Hematopoietic multipotent progenitor cell treated with erythropoietin and hydrocortisone succinate and interleukin-3 and kit ligand, for 4 days (in vitro differentiated cells): ENCODE results near the gene PSME3.
"Not testable (repeated sequence)": the region's sequence is repeated elsewhere in the genome, so short reads cannot be mapped to it uniquely, and the experiment has no call there.

Experiments used
- DNase-seq: peaks from one replicate; pipeline ENCODE4 v3.0.0-alpha.2; 2015

PSME3 gene

DNA sequence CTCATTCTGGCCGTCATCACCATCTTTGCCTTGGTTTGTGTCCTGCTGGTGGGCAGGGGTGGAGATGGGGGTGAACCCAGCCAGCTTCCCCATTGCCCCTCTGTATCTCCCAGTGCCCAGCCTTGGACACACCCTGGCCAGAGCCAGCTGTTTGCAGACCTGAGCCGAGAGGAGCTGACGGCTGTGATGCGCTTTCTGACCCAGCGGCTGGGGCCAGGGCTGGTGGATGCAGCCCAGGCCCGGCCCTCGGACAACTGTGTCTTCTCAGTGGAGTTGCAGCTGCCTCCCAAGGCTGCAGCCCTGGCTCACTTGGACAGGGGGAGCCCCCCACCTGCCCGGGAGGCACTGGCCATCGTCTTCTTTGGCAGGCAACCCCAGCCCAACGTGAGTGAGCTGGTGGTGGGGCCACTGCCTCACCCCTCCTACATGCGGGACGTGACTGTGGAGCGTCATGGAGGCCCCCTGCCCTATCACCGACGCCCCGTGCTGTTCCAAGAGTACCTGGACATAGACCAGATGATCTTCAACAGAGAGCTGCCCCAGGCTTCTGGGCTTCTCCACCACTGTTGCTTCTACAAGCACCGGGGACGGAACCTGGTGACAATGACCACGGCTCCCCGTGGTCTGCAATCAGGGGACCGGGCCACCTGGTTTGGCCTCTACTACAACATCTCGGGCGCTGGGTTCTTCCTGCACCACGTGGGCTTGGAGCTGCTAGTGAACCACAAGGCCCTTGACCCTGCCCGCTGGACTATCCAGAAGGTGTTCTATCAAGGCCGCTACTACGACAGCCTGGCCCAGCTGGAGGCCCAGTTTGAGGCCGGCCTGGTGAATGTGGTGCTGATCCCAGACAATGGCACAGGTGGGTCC lies 18.4 kb downstream of the PSME3 start:
- DNase-seq = not testable (repeated sequence)

GRCh38 chr17:42852351-42852750 lies 19.2 kb downstream of the PSME3 start:
- DNase-seq = no peak

DNA sequence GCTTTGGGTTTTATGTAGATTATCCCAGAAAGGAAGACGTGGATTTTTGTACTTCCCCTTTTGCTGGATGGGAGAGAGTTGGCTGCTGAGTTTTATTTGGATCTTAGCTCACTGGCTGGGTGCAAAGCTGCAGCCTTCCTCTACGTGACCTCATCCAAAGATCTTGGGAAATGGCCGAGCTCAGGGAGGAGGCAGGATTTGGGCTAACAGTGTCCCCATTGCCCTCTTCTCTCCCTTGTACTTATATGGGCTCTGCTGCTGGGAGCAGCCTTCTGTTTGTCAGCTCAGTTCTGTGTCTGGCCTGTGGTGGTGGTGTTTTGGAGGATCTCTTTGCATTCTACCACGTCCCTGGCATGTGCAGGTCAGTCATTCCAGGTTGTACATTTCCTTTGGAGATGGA lies 19.8 kb downstream of the PSME3 start:
- no peak for DNase-seq

GRCh38 chr17:42853597-42853967 lies 20.4 kb downstream of the PSME3 start:
- no peak for DNase-seq

DNA sequence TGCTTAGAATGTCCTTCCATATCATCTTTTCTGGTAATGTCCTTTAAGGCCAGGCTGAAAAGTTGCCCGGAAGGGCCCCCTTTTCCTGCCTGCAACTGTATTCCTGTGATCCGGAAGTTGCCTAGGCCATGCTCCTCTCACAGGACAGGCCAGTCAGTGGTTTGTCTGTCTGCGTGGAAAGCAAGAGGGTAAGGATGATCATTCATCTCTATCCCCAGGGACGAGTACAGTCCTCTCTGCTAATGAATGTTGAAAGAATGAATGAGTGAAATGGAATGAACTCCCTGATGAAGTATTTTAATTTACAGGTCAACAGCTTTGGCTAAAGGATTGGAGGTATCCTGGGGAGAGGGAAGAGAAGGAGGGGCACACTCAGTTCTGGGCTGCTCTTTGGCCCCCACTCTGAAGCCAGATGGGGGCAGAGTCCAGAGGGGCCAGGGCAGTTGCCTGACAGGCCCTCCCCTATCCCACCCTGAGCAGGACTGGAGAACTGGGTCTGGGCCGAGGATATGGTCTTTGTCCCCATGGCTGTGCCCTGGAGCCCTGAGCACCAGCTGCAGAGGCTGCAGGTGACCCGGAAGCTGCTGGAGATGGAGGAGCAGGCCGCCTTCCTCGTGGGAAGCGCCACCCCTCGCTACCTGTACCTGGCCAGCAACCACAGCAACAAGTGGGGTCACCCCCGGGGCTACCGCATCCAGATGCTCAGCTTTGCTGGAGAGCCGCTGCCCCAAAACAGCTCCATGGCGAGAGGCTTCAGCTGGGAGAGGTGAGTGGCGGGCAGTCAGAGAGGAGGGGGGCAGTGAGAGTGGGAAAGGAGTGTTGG lies 21.0 kb downstream of the PSME3 start:
- DNase-seq = no peak

- no peak for DNase-seq
Measured at GRCh38 chr17:42855048-42855596, 21.9 kb downstream of the PSME3 start.

- not testable (repeated sequence) for DNase-seq
Measured at GRCh38 chr17:42856093-42856492, 22.9 kb downstream of the PSME3 start.

DNA sequence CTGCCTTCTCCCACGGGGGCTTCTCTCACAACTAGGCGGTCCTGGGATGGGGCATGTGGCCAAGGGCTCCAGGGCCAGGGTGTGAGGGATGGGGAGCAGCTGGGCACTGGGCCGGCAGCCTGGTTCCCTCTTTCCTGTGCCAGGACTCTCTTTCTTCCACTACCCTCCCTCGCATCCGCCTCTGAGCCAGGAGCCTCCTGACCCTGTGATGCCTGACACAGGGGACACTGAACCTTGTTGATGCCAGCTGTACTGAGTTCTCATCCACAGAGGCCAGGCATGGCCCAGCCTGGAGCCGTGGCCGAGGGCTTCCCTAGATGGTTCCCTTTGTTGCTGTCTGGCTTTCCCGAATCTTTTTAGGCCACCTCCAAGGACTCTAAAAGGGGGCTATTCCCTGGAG lies 23.3 kb downstream of the PSME3 start:
- DNase-seq = not testable (repeated sequence)

GRCh38 chr17:42857389-42857788 lies 24.2 kb downstream of the PSME3 start:
- no peak for DNase-seq

DNA sequence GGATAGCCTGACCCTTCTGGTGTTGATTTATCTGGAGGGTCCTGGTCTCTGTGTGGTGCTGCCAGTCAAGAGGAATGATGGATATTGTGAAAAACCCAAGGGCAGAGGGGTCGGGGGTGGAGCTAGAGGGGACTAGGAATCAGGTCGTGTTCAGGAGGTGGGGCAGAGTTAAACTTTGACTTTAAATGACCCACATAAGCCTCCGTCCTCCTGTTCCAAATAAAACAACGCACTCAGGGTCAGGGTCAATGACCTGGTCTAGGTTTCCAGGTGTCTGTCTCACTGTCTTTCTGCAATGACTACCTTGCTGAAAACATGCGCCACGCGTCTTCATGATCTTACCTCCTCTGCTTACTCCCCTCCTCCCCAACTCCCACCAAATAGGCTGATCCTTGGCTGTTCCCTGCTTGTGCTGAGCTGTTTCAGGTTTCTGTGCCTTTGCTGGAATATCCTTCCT lies 32.5 kb downstream of the PSME3 start:
- no peak for DNase-seq

DNA sequence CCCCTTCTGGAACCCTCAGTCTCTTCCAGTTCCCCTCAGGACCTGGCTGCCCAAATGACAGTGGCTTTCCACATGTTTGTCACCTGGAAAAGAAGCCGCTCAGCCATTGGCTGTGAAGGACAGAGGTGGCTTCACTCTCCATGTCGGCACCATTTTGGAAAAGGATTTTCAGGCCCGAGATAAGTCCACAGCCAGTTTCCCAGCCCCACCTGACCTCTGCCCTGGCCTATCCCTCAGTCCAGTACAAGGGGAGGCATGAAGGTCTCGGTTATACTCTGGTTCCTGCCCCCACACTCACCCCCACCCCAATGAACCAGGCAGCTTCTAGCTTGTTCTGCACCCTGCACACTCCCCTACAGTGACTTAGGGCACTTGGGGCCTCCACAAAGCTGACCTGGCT lies 33.0 kb downstream of the PSME3 start:
- no peak for DNase-seq

DNA sequence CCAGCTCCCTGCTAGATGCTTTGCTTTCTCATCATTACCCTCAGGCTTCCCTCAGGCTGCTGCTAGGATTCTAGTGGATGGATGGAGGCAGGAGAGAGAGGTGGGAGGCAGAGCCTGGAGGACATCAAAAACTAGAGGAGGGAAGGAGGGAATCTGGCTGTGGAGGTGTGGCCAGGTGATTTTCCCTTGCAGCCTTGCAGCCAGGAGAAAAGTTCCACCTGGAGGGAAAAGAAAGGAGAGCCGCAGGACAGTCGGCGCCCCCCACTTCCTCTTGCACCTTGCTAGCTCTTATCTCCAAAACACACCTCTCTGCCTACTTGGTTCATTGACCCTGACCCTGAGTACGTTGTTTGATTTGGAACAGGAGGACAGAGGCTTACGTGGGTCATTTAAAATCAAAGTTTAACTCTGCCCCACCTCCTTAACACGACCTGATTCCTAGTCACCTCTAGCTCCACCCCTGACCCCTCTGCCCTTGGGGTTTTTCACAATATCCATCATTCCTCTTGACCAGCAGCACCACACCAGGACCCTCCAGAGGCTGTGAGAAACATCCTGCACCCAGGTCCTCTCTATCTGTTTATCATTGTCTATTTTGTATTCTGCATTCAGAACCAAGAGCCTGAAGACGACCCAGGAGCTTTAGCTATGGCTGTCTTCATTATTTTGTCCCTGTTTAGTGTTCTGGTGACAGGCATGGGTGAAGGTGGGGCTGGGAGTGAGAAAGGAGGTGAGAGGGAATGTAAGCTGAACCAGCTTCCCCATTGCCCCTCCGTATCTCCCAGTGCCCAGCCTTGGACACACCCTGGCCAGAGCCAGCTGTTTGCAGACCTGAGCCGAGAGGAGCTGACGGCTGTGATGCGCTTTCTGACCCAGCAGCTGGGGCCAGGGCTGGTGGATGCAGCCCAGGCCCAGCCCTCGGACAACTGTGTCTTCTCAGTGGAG lies 33.7 kb downstream of the PSME3 start:
- DNase-seq = no peak

- DNase-seq = not testable (repeated sequence)
Measured at GRCh38 chr17:42867694-42868261, 34.6 kb downstream of the PSME3 start.

DNA sequence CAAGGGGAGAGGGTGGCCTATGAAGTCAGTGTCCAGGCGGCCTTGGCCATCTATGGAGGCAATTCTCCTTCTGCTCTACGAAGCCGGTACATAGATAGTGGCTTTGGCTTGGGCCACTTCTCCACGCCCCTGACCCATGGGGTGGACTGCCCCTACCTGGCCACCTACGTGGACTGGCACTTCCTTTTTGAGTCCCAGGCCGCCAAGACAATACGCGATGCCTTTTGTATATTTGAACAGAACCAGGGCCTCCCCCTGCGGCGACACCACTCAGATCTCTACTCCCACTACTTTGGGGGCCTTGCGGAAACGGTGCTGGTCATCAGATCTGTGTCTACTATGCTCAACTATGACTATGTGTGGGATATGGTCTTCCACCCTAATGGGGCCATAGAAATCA lies 35.1 kb downstream of the PSME3 start:
- no peak for DNase-seq

DNA sequence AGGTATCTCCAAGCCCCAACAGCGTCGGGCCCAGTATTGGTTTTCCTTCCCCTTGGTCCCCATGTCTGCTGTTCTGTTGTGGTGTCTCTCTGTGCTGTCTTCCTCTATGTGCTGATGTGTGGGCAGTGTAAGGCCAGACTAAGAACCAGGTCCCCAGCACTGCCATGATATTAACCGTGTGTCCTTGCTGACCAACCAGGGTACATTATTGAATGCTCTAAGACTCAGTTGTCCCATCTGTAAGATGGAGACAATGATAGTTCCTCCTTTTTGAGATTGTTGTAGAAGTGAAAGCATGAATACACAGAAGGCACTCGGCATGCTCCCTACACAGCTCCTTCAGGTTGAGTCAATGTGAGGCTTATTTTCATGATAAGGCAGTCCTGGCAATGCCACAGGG lies 38.5 kb downstream of the PSME3 start:
- no peak for DNase-seq

DNA sequence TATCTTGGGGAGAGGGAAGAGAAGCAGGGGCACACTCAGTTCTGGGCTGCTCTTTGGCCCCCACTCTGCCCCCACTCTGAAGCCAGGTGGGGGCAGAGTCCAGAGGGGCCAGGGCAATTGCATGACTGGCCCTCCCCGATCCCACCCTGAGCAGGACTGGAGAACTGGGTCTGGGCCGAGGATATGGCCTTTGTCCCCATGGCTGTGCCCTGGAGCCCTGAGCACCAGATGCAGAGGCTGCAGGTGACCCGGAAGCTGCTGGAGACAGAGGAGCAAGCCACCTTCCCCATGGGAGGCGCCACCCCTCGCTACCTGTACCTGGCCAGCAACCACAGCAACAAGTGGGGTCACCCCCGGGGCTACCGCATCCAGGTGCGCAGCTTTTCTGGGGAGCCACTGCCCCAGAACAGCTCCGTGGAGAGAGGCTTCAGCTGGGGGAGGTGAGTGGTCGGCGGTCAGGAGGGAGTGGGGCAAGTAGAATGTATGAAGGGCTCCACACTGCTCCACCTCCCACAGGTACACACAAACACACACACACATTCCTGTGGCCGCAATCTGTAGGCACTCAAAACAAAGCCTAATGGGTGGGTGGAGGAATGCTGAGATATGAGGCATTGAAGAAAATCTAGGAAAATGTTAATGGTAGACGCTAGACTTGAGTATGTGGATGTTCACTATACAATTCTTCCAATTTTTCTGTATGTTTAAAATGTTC lies 39.2 kb downstream of the PSME3 start:
- DNase-seq = no peak

DNA sequence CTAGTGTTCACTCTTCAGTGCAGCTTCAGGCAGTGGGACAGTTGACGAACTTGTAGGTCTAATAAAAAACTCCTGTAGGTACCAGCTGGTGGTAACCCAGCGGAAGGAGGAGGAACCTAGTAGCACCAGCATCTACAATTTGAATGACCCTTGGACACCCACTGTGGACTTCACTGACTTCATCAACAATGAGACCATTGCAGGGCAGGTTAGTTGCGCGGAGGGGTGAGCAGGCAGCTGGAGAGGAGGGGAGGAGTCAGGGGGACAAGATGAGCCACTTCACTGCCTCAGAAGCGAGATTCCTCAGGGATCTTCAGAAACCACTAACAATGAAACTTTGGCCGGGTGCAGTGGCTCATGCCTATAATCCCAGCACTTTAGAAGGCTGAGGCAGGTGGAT lies 40.1 kb downstream of the PSME3 start:
- DNase-seq = no peak

DNA sequence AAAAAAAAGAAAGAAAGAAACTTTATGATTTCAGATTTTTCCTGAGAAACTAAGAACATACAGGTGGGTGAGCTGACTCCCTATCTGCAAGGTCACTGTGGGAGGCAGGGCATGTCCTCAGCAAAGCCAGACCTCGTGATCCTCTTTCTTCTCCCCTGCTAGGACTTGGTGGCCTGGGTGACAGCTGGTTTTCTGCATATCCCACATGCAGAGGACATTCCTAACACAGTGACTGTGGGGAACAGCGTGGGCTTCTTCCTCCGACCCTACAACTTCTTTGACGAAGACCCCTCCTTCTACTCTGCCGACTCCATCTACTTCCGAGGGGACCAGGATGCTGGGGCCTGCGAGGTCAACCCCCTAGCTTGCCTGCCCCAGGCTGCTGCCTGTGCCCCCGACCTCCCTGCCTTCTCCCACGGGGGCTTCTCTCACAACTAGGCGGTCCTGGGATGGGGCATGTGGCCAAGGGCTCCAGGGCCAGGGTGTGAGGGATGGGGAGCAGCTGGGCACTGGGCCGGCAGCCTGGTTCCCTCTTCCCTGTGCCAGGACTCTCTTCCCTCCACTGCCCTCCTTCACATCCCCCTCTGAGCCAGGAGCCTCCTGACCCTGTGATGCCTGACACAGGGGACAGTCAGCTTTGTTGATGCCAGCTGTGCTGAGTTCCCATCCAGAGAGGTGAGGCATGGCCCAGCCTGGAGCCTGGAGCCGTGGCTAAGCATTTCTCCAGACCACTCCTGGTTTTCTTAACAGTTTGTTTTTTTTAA lies 40.9 kb downstream of the PSME3 start:
- DNase-seq = not testable (repeated sequence)

GRCh38 chr17:42877037-42877436 lies 43.8 kb downstream of the PSME3 start:
- DNase-seq = no peak

DNA sequence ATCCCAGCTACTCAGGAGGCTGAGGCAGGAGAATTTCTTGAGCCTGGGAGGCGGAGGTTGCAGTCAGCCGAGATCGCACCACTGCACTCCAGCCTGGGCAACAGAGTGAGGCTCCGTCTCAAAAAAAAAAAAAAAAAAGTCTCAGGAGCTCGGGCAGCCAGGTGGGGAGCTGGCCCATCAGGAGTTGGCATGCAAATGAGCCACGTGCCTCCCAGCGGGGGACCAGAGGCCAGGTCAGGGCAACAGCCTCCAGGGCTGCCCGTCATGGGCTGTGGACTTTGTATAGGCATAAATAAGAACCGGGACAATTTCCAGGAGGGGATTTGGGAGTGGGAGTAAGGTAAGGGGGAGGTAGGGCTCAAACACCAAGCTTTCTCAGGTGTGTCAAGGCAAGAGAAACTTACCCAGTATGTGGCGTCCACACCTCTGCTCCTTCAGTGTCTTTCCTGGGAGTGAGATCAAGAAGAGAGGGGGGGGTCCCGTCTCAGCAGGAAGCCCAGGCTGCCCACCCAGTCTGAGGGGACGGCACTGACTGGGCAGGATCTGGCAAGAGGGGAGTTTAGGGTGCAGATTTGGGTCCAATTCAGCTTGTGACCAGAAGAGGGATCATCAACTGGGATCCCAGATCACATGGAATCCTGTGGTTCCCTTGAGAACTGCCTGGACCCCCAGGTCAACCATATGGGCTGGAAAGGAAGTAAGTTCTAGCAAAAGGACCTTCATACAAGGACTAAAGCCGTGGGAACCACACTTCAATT lies 45.1 kb downstream of the PSME3 start:
- DNase-seq = no peak
